T47D (cell line): Measurements from ENCODE around the gene HEATR5A.
"Not testable (repeated sequence)": the region's sequence is repeated elsewhere in the genome, so short reads cannot be mapped to it uniquely, and the experiment has no call there.

ENCODE experiments used
- DNase-seq, 2 experiments: peaks; one replicate each; pipeline versions ENCODE4 v3.0.0 to v3.0.0-alpha.2; 2011 to 2012; ENCODE audit warnings: low read depth in 1 of 2, low spot score in 1 of 2
- JUND ChIP-seq: IDR thresholded peaks from 2 replicates; pipeline ENCODE4 v1.6.1; 2012; ENCODE audit warnings: low read depth
- in situ Hi-C: cut with HindIII; loops from 2 replicates; pipeline ENCODE4 v1.10.0; 2016; ENCODE audit warnings: low sequenced_read_pairs, low pct_unique_long_range_greater_than_20kb

Gene HEATR5A

GRCh38 chr14:31326111-31326510 lies 94.2 kb downstream of the HEATR5A start:
- TF ChIP-seq JUND = no peak
- DNase-seq = no peak
- in situ Hi-C loops = no loop called here

DNA sequence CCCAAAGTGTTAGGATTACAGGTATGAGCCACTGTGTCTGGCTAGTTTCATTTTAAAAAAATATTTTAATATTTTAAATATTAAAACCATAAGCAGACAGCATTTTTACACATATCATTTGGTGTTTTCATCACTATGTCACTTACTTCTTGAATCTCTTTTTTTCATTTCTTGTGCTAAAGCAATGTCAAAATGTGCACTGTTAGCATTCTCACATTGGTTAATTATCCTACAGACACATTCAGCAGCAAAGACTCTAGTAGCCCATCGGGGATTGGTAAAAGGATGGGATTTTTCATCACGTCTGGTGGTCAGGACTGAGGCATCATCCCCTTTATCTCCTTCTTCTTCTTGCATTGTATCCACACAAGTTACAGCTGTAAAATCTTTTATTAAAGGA lies 96.9 kb downstream of the HEATR5A start:
- no peak for DNase-seq
- in situ Hi-C loops = no loop called here
- no peak for TF ChIP-seq JUND

GRCh38 chr14:31320922-31321766 lies 99.2 kb downstream of the HEATR5A start:
- in situ Hi-C loops = no loop called here
- no peak for TF ChIP-seq JUND
- no peak for DNase-seq

GRCh38 chr14:31320216-31320615 lies 100.1 kb downstream of the HEATR5A start:
- in situ Hi-C loops = no loop called here
- DNase-seq = no peak
- no peak for TF ChIP-seq JUND

DNA sequence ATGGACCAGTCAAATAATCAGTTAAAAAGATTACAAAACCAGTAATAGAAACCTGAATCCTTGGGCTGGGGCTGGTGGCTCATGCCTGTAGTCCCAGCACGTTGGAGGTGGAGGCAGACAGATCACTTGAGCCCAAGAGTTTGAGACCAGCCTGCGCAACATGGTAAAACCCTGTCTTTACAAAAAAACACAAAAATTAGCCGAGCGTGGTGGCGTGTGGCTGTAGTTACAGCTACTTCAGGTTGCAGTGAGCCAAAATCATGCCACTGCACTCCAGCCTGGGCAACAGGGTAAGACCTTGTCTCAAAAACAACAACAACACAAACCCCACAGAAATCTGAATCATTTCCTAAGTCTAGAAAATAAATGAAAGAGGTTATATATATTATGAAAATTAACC lies 100.6 kb downstream of the HEATR5A start:
- DNase-seq = no peak
- in situ Hi-C loops = no loop called here
- no peak for TF ChIP-seq JUND

GRCh38 chr14:31312934-31313333 lies 107.4 kb downstream of the HEATR5A start:
- no peak for TF ChIP-seq JUND
- in situ Hi-C loops = no loop called here
- DNase-seq = no peak

DNA sequence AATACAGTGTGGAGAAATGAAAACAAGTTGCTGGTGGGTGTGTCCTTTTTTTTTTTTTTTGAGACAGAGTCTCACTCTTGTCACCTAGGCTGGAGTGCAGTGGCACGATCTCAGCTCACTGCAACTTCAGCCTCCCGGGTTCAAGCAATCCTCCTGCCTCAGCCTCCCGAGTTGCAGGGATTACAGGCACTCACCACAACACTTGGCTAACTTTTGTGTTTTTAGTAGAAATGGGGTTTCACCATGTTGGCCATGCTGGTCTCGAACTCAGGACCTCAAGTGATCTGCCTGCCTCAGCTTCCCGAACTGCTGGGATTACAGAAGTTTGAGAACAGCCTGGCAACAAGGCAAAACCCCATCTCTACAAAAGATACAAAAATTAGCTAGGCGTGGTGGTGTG lies 108.0 kb downstream of the HEATR5A start:
- in situ Hi-C loops, DNase-seq: not testable (repeated sequence)

DNA sequence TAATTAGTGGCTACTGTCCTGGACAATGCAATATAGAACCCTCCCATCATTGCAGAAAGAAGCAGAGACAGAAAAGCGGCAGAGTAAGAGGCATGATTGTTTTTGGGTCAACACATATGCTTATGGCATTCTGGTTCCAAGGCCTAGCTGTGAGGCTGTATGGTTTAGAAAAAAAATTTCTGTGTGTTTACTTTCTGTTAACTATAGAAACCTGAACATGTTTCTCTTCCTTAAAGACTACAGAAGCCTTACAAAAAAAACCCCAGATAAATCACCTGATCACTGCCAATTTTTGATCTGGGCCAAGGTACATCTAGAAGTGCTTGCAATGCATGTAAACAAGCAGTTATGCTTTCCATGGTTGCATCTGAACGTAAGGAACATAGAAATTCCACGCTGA lies 112.7 kb downstream of the HEATR5A start:
- in situ Hi-C loops = no loop called here
- TF ChIP-seq JUND = no peak
- DNase-seq = no peak

GRCh38 chr14:31307198-31307597 lies 113.2 kb downstream of the HEATR5A start:
- no peak for DNase-seq
- in situ Hi-C loops = no loop called here
- TF ChIP-seq JUND = no peak

DNA sequence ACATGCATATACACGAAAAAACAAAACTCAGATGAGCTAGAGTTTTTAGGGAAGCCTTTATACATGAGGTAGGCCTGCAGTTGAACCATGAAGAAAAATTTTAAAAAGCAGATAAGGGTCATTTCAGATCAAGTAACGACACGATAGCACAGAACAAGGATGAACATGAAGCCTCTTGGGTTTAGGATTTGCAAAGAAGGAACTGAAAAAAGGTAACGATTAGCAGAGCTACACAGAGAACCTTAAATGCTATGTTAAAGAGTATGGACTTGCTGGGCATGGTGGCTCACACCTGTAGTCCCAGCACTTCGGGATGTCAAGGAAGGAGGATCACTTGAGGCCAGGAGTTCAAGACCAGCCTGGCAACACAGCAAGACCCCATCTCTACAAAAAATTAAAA lies 116.7 kb downstream of the HEATR5A start:
- in situ Hi-C loops = no loop called here
- TF ChIP-seq JUND = no peak
- no peak for DNase-seq

GRCh38 chr14:31300883-31301282 lies 119.5 kb downstream of the HEATR5A start:
- TF ChIP-seq JUND = no peak
- DNase-seq = no peak
- in situ Hi-C loops = no loop called here

DNA sequence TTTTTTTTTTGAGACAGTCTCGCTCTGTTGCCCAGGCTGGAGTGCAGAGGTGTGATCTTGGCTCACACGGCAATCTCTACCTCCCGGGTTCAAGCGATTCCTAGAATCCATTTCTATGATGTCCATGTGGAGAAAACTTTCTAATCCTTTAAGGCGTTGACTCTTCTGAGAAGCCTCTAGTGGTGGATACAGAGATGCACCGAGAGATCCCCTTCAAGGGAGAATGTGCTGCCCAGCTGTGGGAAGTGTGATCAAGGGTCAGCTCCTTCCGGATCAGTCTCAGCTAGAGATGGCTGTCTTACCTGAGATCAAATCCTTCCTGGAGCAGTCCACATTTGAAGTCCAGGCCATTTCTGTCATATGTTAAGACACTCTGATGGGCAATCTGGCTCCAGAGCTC lies 120.1 kb downstream of the HEATR5A start:
- in situ Hi-C loops = no loop called here
- DNase-seq = no peak
- no peak for TF ChIP-seq JUND

DNA sequence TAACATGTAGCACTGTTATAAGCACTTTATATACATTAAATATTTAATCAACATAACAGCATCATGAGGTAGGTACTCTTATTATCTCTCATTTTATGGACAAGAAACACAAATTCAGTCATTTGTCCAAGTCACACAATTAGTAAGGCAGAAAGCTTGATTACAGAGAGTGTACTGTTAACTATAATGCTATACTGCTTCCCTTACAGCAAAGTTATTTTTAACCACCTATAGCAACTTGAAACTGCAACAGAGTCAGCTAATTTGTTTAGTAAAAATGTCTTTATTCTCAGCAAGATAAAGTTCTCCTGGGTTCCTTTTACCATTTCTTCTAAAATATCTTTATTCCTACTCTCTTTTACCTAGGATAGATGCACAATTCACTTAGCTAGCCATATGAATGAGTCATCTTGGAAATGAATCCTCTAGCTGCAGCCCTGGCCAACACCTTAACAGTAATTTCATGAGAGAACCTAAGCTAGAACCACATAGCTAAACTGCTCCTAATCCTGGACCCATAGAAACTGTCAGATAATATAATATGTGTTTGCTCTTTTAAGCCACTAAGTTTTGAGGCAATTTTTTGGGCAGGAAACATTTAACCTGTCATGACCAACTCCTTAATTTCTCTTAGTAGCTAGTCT lies 122.5 kb downstream of the HEATR5A start:
- in situ Hi-C loops = no loop called here
- DNase-seq = no peak
- no peak for TF ChIP-seq JUND
